ENCODE data around the gene CAMSAP2.
"Not testable (repeated sequence)": the region's sequence is repeated elsewhere in the genome, so short reads cannot be mapped to it uniquely, and the experiment has no call there.

The CAMSAP2 gene

GRCh38 chr1:200783926-200784325 is 45.2 kb downstream of the CAMSAP2 start:
- no peak for FAIRE-seq

DNA sequence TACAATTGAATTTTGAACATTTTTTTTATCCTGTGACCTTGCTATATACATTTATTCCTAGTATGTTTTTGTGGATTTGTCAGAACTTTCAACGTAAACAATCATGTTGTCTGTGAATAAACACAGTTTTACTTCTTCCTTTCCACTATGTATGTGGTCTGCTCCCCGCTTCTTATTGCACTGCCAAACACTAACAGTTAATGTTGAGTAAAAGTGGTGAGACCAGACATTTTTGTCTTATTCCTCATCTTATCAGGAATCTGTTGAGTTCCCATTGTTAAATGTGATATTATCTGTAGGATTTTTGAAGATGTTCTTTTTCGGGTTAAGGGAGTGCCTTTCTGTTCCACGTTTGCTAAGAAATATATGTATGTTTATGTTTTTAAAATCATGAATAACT is 45.9 kb downstream of the CAMSAP2 start:
- FAIRE-seq, result no peak

- FAIRE-seq, result no peak
These were observed 48.1 kb downstream of the CAMSAP2 start for GRCh38 chr1:200786788-200787187.

GRCh38 chr1:200787896-200788387 is 49.2 kb downstream of the CAMSAP2 start:
- FAIRE-seq, result no peak

DNA sequence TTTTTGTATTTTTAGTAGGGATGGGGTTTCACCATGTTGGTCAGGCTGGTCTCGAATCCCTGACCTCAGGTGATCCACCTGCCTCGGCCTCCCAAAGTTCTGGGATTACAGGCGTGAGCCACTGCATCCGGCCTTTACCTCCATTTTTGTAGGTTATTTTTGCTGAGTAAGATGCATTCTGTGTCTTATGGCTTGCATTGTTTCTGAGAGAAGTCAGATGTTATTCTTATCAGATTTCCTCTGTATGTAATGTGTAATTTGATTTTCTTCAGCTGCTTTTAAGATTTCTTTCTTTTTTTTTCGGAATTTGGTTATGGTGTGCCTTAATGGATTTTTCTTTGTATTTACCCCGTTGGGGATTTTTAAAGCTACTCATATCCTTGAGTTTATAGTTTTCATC is 52.3 kb downstream of the CAMSAP2 start:
- FAIRE-seq, result not testable (repeated sequence)

GRCh38 chr1:200793677-200794076 is 55.0 kb downstream of the CAMSAP2 start:
- no peak for FAIRE-seq

- FAIRE-seq, result no peak
These were observed 55.9 kb downstream of the CAMSAP2 start for GRCh38 chr1:200794506-200795065.

DNA sequence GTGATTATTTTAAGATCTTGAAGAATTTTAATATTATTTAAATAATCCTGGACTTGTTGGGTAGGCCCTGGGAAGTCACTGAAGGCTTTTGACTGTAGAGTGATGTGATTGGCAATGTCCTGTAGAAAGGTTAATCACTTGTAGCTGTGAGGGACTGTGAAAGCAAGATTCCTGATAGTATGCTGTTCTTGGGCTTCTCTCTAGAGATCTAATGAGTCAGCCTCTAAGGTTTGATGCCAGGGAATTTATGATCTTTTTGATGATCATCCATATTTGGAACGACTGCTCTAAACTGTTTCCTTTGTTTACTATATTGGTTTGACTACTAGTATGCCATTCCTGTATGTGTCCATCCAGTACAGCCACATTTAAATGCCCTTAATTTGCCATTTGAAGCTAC is 56.5 kb downstream of the CAMSAP2 start:
- no peak for FAIRE-seq

- FAIRE-seq, result no peak
These were observed 63.3 kb downstream of the CAMSAP2 start for GRCh38 chr1:200802042-200802441.

DNA sequence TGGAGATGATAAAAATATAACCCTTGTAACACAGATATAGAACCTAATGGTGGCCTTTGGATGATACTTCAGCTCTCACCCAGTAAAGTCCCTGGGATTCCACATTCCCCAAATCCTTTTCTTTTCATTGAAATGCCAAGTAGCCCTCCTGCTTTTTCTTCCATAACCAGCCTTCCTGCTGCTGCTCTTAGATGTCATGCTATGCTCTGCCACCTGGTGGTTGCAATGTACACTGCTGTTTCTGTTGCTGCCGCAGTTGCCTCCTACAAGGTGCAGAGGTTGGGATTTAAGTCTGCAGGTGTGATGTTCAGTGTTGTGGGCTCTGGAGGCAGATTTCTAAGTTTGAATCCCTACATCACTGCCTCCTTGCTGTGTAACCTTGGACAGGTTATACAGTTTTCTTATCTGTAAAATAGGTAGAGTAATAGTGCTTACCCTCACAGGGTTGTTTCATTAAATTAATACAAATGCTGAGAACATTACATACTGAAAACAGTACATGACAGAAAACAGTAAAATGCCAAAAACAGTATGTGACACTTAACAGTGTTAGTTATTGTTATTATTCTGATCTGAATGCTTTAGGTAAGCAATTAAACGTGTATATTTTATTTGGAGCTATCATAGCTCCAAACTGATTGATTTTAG is 64.3 kb downstream of the CAMSAP2 start:
- peak; percentile 87 for FAIRE-seq

DNA sequence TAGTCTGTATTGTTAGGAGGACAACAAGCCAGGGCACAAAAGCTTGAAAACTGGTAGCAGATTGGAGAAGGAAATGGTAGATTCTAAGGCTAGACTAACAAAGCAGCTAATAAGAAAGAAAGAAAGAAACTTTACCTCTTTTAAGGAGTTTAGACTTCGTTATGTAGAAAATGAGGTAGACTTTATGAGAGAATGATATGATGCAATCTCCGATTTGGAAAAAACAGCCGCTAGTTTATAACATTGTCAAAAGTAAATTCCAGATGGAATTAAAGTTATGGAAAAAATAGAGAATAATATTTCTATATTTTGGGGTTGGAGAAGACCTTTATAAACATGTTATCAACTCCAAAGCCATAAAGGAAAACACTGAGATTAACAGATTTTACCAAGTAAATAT is 67.0 kb downstream of the CAMSAP2 start:
- no peak for FAIRE-seq

GRCh38 chr1:200808846-200809245 is 70.2 kb downstream of the CAMSAP2 start:
- FAIRE-seq, result no peak

DNA sequence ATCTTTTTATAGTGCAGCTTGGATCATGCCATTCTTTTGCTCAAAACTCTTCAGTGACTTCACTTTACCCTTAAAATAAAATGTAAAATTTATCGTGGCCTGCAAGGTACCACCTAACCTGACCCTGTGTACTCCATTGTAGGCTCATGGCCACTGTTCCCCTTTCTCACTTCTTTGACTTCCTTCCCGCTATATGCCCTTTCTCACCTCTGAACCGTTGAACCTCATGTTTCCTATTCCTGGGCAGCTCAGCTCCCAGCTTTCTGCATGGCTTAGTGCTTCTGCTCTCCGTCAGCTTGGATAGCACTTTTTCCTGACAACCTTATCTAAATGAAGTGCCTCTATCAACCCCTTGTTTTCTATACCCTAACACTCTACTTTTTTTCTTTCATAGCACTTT is 73.0 kb downstream of the CAMSAP2 start:
- no peak for FAIRE-seq

DNA sequence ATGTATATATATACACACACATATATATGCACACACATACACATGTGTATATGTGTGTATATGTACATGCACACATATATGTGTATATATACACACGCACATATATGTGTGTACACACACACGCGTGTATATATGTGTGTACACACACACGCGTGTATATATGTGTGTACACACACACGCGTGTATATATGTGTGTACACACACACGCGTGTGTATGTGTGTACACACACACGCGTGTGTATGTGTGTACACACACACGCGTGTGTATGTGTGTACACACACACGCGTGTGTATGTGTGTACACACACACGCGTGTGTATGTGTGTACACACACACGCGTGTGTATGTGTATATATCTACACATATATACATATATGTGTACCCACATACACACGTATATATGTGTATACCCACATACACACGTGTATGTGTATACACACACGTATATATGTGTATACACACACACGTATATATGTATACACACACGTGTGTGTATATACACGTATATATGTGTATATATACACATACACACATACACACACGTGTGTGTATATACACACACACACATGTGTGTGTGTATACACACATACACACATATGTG is 78.0 kb downstream of the CAMSAP2 start:
- FAIRE-seq, result not testable (repeated sequence)

- no peak for FAIRE-seq
These were observed 79.6 kb downstream of the CAMSAP2 start for GRCh38 chr1:200818248-200818647.

DNA sequence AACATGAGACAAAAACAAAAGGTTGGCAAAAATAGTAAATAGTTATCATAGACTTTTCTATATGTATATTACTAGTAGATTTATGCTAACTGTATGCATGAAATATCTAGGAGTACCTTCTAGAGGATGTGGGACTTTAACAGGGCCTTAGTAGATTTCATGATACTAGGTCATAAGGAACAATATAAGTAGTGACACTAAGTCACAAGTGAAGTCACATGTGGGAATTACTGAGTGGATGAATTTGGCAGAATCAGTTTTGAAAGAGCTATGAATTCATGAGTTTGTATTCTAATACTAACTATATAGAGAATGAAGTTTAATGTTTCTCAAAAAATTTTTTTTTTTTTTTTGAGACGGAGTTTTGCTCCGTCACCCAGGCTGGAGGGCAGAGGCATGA is 81.0 kb downstream of the CAMSAP2 start:
- no peak for FAIRE-seq

DNA sequence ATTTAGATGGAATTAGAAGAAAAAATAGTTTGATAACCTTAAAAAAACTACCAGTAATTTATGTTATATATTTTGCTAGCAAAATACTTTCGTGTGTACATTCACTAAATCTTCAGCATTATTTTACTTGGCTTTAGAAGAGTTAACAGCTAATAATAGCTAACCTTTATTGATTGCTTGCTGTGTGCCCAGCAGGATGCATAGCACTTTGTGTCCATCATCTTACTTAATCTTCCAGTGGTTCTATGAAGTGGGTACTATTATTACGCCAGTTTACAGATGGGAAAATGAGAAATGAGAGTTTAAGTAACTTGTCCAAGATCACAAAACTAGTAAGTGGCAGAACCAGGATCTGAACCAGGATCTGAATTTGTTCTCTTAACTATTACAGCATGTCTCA is 92.4 kb downstream of the CAMSAP2 start:
- FAIRE-seq, result peak; percentile 78

- FAIRE-seq, result no peak
These were observed 95.7 kb downstream of the CAMSAP2 start for GRCh38 chr1:200834383-200834782.

- no peak for FAIRE-seq
These were observed 97.5 kb downstream of the CAMSAP2 start for GRCh38 chr1:200836213-200836612.

DNA sequence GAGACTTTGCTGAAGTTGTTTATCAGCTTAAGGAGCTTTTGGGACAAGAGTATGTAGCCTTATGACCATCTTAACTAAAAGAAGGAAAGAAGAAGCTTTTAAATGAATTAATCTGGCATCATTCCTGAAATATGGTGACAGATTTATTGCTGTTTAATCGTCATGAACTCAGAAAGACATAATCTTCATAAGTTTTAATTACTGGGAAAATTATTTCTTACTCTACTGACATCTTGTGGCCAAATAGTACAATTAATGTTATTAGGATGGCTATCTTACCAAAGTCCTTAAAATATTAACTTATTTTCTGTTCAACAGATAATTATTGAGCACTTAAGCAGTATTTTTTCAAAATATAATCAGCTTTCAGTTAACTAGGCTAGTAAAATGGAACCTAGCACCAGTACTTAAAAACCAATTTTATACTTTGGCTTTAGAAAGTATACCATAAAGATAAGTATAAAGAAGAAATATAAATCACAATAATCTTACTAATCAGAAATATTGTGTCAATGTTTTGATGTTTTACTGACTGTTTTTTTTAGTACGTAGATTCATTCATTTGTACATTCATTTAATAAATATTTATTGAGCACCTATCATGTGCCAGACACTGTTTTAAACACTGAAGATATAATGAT is 99.4 kb downstream of the CAMSAP2 start:
- peak; percentile 79 for FAIRE-seq

DNA sequence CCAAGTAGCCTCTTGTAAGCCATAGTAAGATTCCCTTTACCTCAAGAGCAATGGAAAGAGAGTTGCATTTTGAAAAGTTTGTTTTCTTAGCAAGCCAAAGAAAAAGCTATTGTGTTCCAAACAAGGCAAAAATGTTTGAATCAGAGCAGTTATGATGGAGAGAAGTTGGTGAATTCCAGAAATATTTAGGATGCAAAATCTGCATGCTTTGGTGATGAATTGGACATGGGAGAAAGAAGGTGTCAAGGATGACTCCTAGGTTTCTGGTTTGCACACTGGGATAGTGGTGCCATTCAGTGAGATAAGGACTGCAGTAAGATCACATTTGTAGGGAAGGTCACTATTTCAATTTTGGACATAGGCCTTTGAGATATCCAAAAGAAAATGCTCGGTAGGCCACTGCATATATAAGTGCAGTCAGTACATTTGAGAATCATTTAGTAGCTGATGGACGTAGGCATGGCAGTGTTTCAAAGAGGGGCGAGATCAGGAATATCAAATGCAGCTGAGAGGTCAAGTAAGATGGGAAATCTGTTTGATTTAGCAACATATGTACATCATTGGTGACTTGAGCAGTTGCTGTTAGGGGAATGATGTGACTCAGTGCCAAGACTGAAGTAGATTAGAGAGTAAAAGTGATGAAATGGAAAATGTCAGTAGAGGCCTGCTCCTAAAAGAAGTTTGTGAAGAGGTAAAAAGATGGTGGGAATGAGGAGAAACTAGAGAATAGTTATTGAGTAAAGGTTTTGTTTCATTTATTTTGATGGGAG is 100.2 kb downstream of the CAMSAP2 start:
- FAIRE-seq, result no peak

GRCh38 chr1:200845360-200845759 is 106.7 kb downstream of the CAMSAP2 start:
- no peak for FAIRE-seq

DNA sequence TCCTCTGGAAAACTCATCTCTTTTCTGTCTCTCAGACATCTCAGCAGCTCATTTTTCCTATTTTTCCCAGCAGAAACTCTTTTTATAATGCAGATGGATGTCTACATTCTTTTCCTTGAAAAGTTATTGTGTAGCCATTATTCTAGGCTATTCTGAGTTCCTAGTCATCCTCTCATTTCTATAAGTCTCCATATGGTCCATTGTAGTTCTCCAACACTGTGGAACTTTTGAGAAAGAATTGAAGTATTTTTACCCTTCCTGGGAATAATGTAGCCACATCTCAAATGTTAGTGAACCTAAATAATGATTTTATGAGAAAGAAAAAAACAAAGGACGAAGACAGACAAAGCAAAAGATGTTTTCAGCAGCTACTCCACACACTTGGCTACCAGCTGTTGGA is 107.7 kb downstream of the CAMSAP2 start:
- FAIRE-seq, result no peak
